HepG2 (cell line): ENCODE results near the gene GLOD4. TPM values are rescaled to one million over a fixed set of nuclear protein-coding genes. Genes with fewer than 3 reads are reported as not detected.

Experiments used
- ATM ChIP-seq: fragments of 450-650 bp; IDR thresholded peaks from 2 replicates; pipeline ENCODE4 v1.7.1; 2017; ENCODE audit warnings: mild to moderate bottlenecking, borderline replicate concordance
- CENPX ChIP-seq: sonication (generic); formaldehyde crosslinking; IDR thresholded peaks from 2 replicates; pipeline ENCODE4 v1.9.0; 2021; ENCODE audit warnings: mild to moderate bottlenecking, missing genetic modification reagents, moderate library complexity
- ETV6 ChIP-seq: sonication (generic); formaldehyde crosslinking; conservative IDR thresholded peaks from 2 replicates; pipeline ENCODE4 v1.4.0; 2020; ENCODE audit warnings: missing genetic modification reagents
- FOXA1 ChIP-seq, 2 experiments: fragments of 450-650 bp in 1 of 2; sonication (generic) in 1 of 2; formaldehyde crosslinking in 1 of 2; IDR thresholded peaks; 2 replicates each; pipeline versions ENCODE4 v1.4.0 to v1.6.1; 2016 to 2020; ENCODE audit warnings: missing genetic modification reagents in 1 of 2
- GTF2F1 ChIP-seq: fragments of 150-350 bp; IDR thresholded peaks from 2 replicates; pipeline ENCODE4 v1.6.1; 2014; ENCODE audit warnings: low read length
- HES4 ChIP-seq: sonication (generic); formaldehyde crosslinking; IDR thresholded peaks from 2 replicates; pipeline ENCODE4 v1.9.0; 2021; ENCODE audit warnings: mild to moderate bottlenecking, missing genetic modification reagents, borderline replicate concordance
- HMGXB4 ChIP-seq, 2 experiments: sonication (generic) in 1 of 2; formaldehyde crosslinking in 1 of 2; IDR thresholded peaks; 2 replicates each; pipeline versions ENCODE4 v1.4.0 to v1.6.1; 2018 to 2020; ENCODE audit warnings: missing genetic modification reagents in 2 of 2, borderline replicate concordance in 1 of 2, low read depth in 1 of 2, mild to moderate bottlenecking in 1 of 2, missing biosample characterization in 1 of 2
- HNF1B ChIP-seq: sonication (generic); formaldehyde crosslinking; IDR thresholded peaks from 2 replicates; pipeline ENCODE4 v1.5.1; 2020; ENCODE audit warnings: mild to moderate bottlenecking, moderate library complexity, missing genetic modification reagents
- HOXA9 ChIP-seq: sonication (generic); formaldehyde crosslinking; IDR thresholded peaks from 2 replicates; pipeline ENCODE4 v1.8.1; 2022; ENCODE audit warnings: missing genetic modification reagents, mild to moderate bottlenecking, moderate library complexity, borderline replicate concordance
- MYPOP ChIP-seq: sonication (generic); formaldehyde crosslinking; IDR thresholded peaks from 2 replicates; pipeline ENCODE4 v1.8.1; 2023; ENCODE audit warnings: mild to moderate bottlenecking, moderate library complexity, missing genetic modification reagents
- NFE2L2 ChIP-seq: fragments of 150-350 bp; IDR thresholded peaks from 2 replicates; pipeline ENCODE4 v1.6.1; 2014; ENCODE audit warnings: low read length
- NFIB ChIP-seq: sonication (generic); formaldehyde crosslinking; IDR thresholded peaks from 2 replicates; pipeline ENCODE4 v1.9.0; 2021; ENCODE audit warnings: missing genetic modification reagents, mild to moderate bottlenecking, borderline replicate concordance
- NFKBIZ ChIP-seq: IDR thresholded peaks from 2 replicates; pipeline ENCODE4 v1.6.1; 2018; ENCODE audit warnings: missing genetic modification reagents, missing compliant biosample characterization
- NR2F2 ChIP-seq: IDR thresholded peaks from 2 replicates; pipeline ENCODE4 v1.6.1; 2012; ENCODE audit warnings: low read depth, inconsistent platforms, borderline replicate concordance
- SATB2 ChIP-seq: sonication (generic); formaldehyde crosslinking; IDR thresholded peaks from 2 replicates; pipeline ENCODE4 v1.5.0; 2020; ENCODE audit warnings: missing genetic modification reagents
- SIX1 ChIP-seq: sonication (generic); formaldehyde crosslinking; IDR thresholded peaks from 2 replicates; pipeline ENCODE4 v1.4.0; 2020; ENCODE audit warnings: missing genetic modification reagents, borderline replicate concordance
- SMAD3 ChIP-seq: sonication (generic); formaldehyde crosslinking; IDR thresholded peaks from 2 replicates; pipeline ENCODE4 v1.4.0; 2020; ENCODE audit warnings: missing genetic modification reagents
- ZBTB3 ChIP-seq: sonication (generic); formaldehyde crosslinking; IDR thresholded peaks from 2 replicates; pipeline ENCODE4 v1.4.0; 2020; ENCODE audit warnings: low read depth, mild to moderate bottlenecking, moderate library complexity, missing genetic modification reagents, borderline replicate concordance
- ZBTB37 ChIP-seq: sonication (generic); formaldehyde crosslinking; IDR thresholded peaks from 2 replicates; pipeline ENCODE4 v1.4.0; 2020; ENCODE audit warnings: mild to moderate bottlenecking, missing genetic modification reagents
- ZNF234 ChIP-seq: sonication (generic); formaldehyde crosslinking; conservative IDR thresholded peaks from 2 replicates; pipeline ENCODE4 v1.5.1; 2020; ENCODE audit warnings: mild to moderate bottlenecking, missing genetic modification reagents
- ZNF326 ChIP-seq: sonication (generic); formaldehyde crosslinking; IDR thresholded peaks from 2 replicates; pipeline ENCODE4 v1.4.0; 2020; ENCODE audit warnings: missing genetic modification reagents, borderline replicate concordance
- ZNF441 ChIP-seq: sonication (generic); formaldehyde crosslinking; IDR thresholded peaks from 2 replicates; pipeline ENCODE4 v1.7.0; 2021; ENCODE audit warnings: missing genetic modification reagents, borderline replicate concordance
- ZNF549 ChIP-seq: sonication (generic); formaldehyde crosslinking; IDR thresholded peaks from 2 replicates; pipeline ENCODE4 v1.5.0; 2020; ENCODE audit warnings: missing genetic modification reagents
- ZNF564 ChIP-seq: sonication (generic); formaldehyde crosslinking; IDR thresholded peaks from 2 replicates; pipeline ENCODE4 v1.8.1; 2023; ENCODE audit warnings: mild to moderate bottlenecking, missing genetic modification reagents
- ZNF598 ChIP-seq: sonication (generic); formaldehyde crosslinking; IDR thresholded peaks from 2 replicates; pipeline ENCODE4 v1.5.1; 2020; ENCODE audit warnings: mild to moderate bottlenecking, missing genetic modification reagents, borderline replicate concordance
- polyA plus RNA-seq, 8 experiments: library from polyadenylated mRNA; depleted of rRNA in 3 of 8; stranded (reverse) in 7 of 8; unstranded in 1 of 8; fragments of >200 nt; fragmentation: Illumina TruSeq in 4 of 8; extraction: Trizol in 4 of 8; gene quantifications; 2 replicates each; pipeline versions ENCODE4 v1.2.1 to v1.2.3, GENCODE V29; 2011 to 2016; ENCODE audit warnings: low read depth in 4 of 8, missing spikeins in 1 of 8, mixed read lengths in 1 of 8; ENCODE audit not compliant: insufficient read depth in 1 of 8
- total RNA-seq, 5 experiments: library from RNA; depleted of rRNA; stranded (reverse); fragments of >200 nt; fragmentation: Illumina TruSeq; extraction: Trizol; gene quantifications; 2 replicates each; pipeline ENCODE4 v1.2.3, GENCODE V29; 2016; ENCODE audit warnings: low read depth in 1 of 5

The GLOD4 gene
- total and polyA plus RNA-seq, 2 of the 13 experiments (the other 11 are each of a cell fraction or from before 2014, with no cell fraction given), result 53.7 to 87.8 TPM

GRCh38 chr17:732902-733720 is 49.0 kb downstream of the GLOD4 start (continued):
- no peak for TF ChIP-seq ZNF234 (CRISPR knock-in tag)
- no peak for TF ChIP-seq FOXA1 (IDR thresholded peaks at IDR 0.05)
- TF ChIP-seq FOXA1 (CRISPR knock-in tag; IDR thresholded peaks at IDR 0.05), result no peak
- no peak for TF ChIP-seq GTF2F1
- no peak for TF ChIP-seq SMAD3 (CRISPR knock-in tag)
- no peak for TF ChIP-seq SATB2
- TF ChIP-seq ZBTB3 (CRISPR knock-in tag), result no peak
- no peak for TF ChIP-seq HES4 (CRISPR knock-in tag)
- no peak for TF ChIP-seq ZBTB37 (CRISPR knock-in tag)
- TF ChIP-seq MYPOP, result no peak
- TF ChIP-seq ZNF598 (CRISPR knock-in tag), result 0 out of 2 replicates have a peak, but pooled peaks have one; percentile 14
- TF ChIP-seq HNF1B (CRISPR knock-in tag), result peak; percentile 32; the same call in 1 of the 2 replicates
- no peak for TF ChIP-seq NFIB (CRISPR knock-in tag)
- no peak for TF ChIP-seq ZNF326 (CRISPR knock-in tag)
- TF ChIP-seq HOXA9 (CRISPR knock-in tag), result no peak
- TF ChIP-seq ZNF564 (CRISPR knock-in tag), result no peak
- no peak for TF ChIP-seq NFKBIZ (CRISPR knock-in tag)
- TF ChIP-seq HMGXB4 (CRISPR knock-in tag; IDR thresholded peaks at IDR 0.05; ENCODE audit: borderline replicate concordance in 1 of 2, low read depth in 1 of 2), result peak in 1 of 2 experiments; percentile 47; a peak in 1 of 4 replicates
- no peak for TF ChIP-seq ATM
- no peak for TF ChIP-seq NR2F2
- no peak for TF ChIP-seq SIX1
- no peak for TF ChIP-seq CENPX (CRISPR knock-in tag)
- no peak for TF ChIP-seq ZNF549 (CRISPR knock-in tag)
- no peak for TF ChIP-seq ETV6
- TF ChIP-seq NFE2L2, result no peak
- TF ChIP-seq ZNF441 (CRISPR knock-in tag), result no peak
